ENCODE measurements around the gene GIPC1. TPM values are rescaled to one million over a fixed set of nuclear protein-coding genes. Genes with fewer than 3 reads are reported as not detected.

GIPC1 gene
- total and polyA plus RNA-seq, 9 of the 15 experiments (the other 6 are each of a cell fraction or from before 2014, with no cell fraction given), result 0.49 to 54.7 (median 24.8) TPM

DNA sequence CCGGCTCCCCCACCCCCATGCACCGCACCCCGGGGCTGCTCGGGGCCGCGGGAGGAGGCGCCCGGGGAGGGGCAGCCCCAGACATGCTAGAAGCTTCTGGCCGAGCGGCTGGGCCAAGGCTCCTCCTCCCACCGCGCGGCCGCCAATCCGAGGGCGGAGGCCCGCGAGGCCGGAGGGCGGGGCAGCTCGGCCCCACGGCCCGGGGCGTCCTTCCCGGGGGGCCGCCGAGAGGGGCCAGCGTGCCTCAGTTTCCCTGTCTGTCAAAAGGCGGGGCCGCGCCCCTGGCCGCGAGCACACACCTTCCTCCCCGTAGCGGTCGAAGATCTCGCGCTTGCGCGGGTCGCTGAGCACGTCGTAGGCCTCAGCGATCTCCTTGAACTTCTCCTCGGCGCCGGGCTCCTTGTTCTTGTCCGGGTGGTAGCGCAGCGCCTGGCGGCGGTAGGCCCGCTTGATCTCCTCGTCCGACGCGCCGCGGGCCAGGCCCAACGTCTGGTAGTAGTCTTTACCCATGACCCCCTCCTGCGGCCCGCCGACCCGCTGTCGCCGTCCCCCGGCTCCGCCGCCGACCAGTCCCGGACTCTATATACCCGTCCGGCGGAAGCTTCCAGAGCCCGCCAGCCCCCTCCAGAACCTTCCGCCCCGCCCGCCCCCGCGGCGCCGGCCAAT, 22.0 kb upstream of the GIPC1 start, which contains the start of gene DNAJB1 (continued):
- TF ChIP-seq RREB1 (CRISPR knock-in tag; IDR thresholded peaks at IDR 0.05) (no peak), PCBP1 (IDR thresholded peaks at IDR 0.05; ENCODE audit: low read depth, low read length, poor library complexity, severe bottlenecking) (peak; percentile 69), JUN (IDR thresholded peaks at IDR 0.05; ENCODE audit: borderline replicate concordance, low read depth, low read length) (no peak), JUN (CRISPR knock-in tag; IDR thresholded peaks at IDR 0.05; ENCODE audit: borderline replicate concordance) (no peak), ZNF668 (CRISPR knock-in tag; IDR thresholded peaks at IDR 0.05) (no peak), L3MBTL2 (IDR thresholded peaks at IDR 0.05) (peak; percentile 46), HNRNPH1 (optimal IDR thresholded peaks at IDR 0.05; ENCODE audit: low read depth, low read length) (no peak), CCAR2 (IDR thresholded peaks at IDR 0.05; ENCODE audit: low read depth, low read length) (no peak), NCOA4 (IDR thresholded peaks at IDR 0.05; ENCODE audit: partially characterized antibody) (no peak), CHD2 (IDR thresholded peaks at IDR 0.05; ENCODE audit: low read depth, low read length) (no peak), ZFP30 (CRISPR knock-in tag; IDR thresholded peaks at IDR 0.05; ENCODE audit: borderline replicate concordance) (no peak), NCOA2 (IDR thresholded peaks at IDR 0.05; ENCODE audit: partially characterized antibody in 2 of 2) (no peak), IRF9 (tag; IDR thresholded peaks at IDR 0.05) (no peak), ZNF124 (CRISPR knock-in tag; IDR thresholded peaks at IDR 0.05) (no peak), ZBED1 (IDR thresholded peaks at IDR 0.05) (peak; percentile 88; the same call in 1 of the 2 replicates), CC2D1A (IDR thresholded peaks at IDR 0.05) (no peak), ZNF584 (CRISPR knock-in tag; IDR thresholded peaks at IDR 0.05; ENCODE audit: low read depth) (no peak), NR2F6 (CRISPR knock-in tag; IDR thresholded peaks at IDR 0.05) (no peak)
- TF ChIP-seq, protein P1, sequence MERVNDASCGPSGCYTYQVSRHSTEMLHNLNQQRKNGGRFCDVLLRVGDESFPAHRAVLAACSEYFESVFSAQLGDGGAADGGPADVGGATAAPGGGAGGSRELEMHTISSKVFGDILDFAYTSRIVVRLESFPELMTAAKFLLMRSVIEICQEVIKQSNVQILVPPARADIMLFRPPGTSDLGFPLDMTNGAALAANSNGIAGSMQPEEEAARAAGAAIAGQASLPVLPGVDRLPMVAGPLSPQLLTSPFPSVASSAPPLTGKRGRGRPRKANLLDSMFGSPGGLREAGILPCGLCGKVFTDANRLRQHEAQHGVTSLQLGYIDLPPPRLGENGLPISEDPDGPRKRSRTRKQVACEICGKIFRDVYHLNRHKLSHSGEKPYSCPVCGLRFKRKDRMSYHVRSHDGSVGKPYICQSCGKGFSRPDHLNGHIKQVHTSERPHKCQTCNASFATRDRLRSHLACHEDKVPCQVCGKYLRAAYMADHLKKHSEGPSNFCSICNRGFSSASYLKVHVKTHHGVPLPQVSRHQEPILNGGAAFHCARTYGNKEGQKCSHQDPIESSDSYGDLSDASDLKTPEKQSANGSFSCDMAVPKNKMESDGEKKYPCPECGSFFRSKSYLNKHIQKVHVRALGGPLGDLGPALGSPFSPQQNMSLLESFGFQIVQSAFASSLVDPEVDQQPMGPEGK (CRISPR knock-in tag; IDR thresholded peaks at IDR 0.05; ENCODE audit: borderline replicate concordance), result no peak
- TF ChIP-seq, protein P2, sequence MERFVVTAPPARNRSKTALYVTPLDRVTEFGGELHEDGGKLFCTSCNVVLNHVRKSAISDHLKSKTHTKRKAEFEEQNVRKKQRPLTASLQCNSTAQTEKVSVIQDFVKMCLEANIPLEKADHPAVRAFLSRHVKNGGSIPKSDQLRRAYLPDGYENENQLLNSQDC (CRISPR knock-in tag; IDR thresholded peaks at IDR 0.05), result peak; percentile 80; the same call in 1 of the 2 replicates

Measured in K562 (cell line).